RWPE1 (cell line): ENCODE measurements around the gene ZNF879.

Experiments
- CTCF ChIA-PET: fragments of 350-600 bp; sonication (Branson Sonifier 250); formaldehyde crosslinking; extraction: SDS; loops from one replicate; lab custom pipeline; 2021; lab: Yijun Ruan, JAX
- POLR2A ChIA-PET: fragments of 400-600 bp; formaldehyde crosslinking; extraction: SDS; loops from one replicate; lab custom pipeline; 2020; ENCODE audit warnings: antibody characterized with exemption; ENCODE audit not compliant: low non-redundant PET; lab: Yijun Ruan, JAX
- DNase-seq: peaks from one replicate; pipeline ENCODE4 v3.0.0; 2012; ENCODE audit warnings: low spot score
- H3K27ac ChIP-seq: fragments of 450-650 bp; 2 replicates; pipeline ENCODE4 v1.5.1; 2017
- CTCF ChIP-seq: fragments of 450-650 bp; conservative IDR thresholded peaks from 2 replicates; pipeline ENCODE4 v1.5.1; 2017; ENCODE audit warnings: low read depth, mild to moderate bottlenecking

The ZNF879 gene

GRCh38 chr5:178993955-178994579, 29.5 kb upstream of the ZNF879 start:
- H3K27ac ChIP-seq, result no peak overlapping the region
- POLR2A ChIA-PET, result no interaction called here
- DNase-seq, result no peak
- CTCF ChIA-PET, result no interaction called here
- TF ChIP-seq CTCF, result no peak

- TF ChIP-seq CTCF, result no peak
- DNase-seq, result no peak
- ChIA-PET POLR2A (no interaction called here), CTCF (interaction anchor here (0.8 kb wide), 1 partner anchor 59 kb away, joined by 3 read pairs; no protein-coding TSS in a partner anchor)
- no peak within 1 kb of the TSS for H3K27ac ChIP-seq
Measured at GRCh38 chr5:178994580-178995340, 28.8 kb upstream of the ZNF879 start, which contains the start of gene GRM6. Gene GRM6, minus strand, starts transcription at chr5:178995320. Its CDS starts 376 bp downstream, at chr5:178994944.

GRCh38 chr5:178995341-178995690, 28.3 kb upstream of the ZNF879 start:
- POLR2A ChIA-PET, result no interaction called here
- no peak overlapping the region for H3K27ac ChIP-seq
- TF ChIP-seq CTCF, result no peak
- DNase-seq, result no peak
- CTCF ChIA-PET, result interaction anchor here (0.8 kb wide), 1 partner anchor 60 kb away, joined by 3 read pairs; no protein-coding TSS in a partner anchor

GRCh38 chr5:178996156-178996555, 27.4 kb upstream of the ZNF879 start:
- DNase-seq, result no peak
- no peak for TF ChIP-seq CTCF
- ChIA-PET CTCF (no interaction called here), POLR2A (no interaction called here)
- H3K27ac ChIP-seq, result no peak overlapping the region

- TF ChIP-seq CTCF, result no peak
- H3K27ac ChIP-seq, result no peak overlapping the region
- POLR2A ChIA-PET, result interaction anchor here (0.6 kb wide), 1 partner anchor 31 kb away, joined by 3 read pairs; no protein-coding TSS in a partner anchor
- no peak for DNase-seq
- CTCF ChIA-PET, result no interaction called here
Measured at GRCh38 chr5:178997191-178997590, 26.4 kb upstream of the ZNF879 start.

GRCh38 chr5:178998441-178998840, 25.2 kb upstream of the ZNF879 start:
- CTCF ChIA-PET, result no interaction called here
- TF ChIP-seq CTCF, result no peak
- H3K27ac ChIP-seq, result no peak overlapping the region
- POLR2A ChIA-PET, result no interaction called here
- DNase-seq, result no peak
